Heart left ventricle (tissue), 16 donors: ENCODE data around the gene SASH3. TPM values are rescaled to one million over a fixed set of nuclear protein-coding genes. Genes with fewer than 3 reads are reported as not detected.
A peak's percentile ranks its signal among the peaks of the same experiment; 100 is the strongest.

Source experiments
- ATAC-seq, 4 donors: fragments of 200-7000 bp; cut with Tn5 transposase; one replicate each; pipeline ENCODE4 v1.9.1; 2020 to 2022; ENCODE audit warnings: moderate library complexity in 4 of 4, mild to moderate bottlenecking in 3 of 4, moderate number of reproducible peaks in 1 of 4
- DNase-seq, 5 donors: peaks; one replicate each; pipeline ENCODE4 v3.0.0-alpha.2; 2020
- H3K27ac ChIP-seq, 12 donors: fragments of 200-600 bp; sonication (generic) in 4 of 12; one replicate each; pipeline versions ENCODE4 v1.5.0 to v1.8.0; 2016 to 2022; ENCODE audit warnings: mild to moderate bottlenecking in 2 of 12
- H3K27me3 ChIP-seq, 9 donors: fragments of 200-600 bp; sonication (generic) in 2 of 9; one replicate each; pipeline versions ENCODE4 v1.5.1 to v1.8.0; 2016 to 2022; ENCODE audit warnings: mild to moderate bottlenecking in 3 of 9
- H3K36me3 ChIP-seq, 9 donors: fragments of 200-600 bp; sonication (generic) in 2 of 9; one replicate each; pipeline versions ENCODE4 v1.5.0 to v1.8.0; 2018 to 2022; ENCODE audit warnings: mild to moderate bottlenecking in 2 of 9
- H3K4me1 ChIP-seq, 12 donors: fragments of 200-600 bp; sonication (generic) in 4 of 12; one replicate each; pipeline versions ENCODE4 v1.5.0 to v1.8.0; 2016 to 2022; ENCODE audit warnings: mild to moderate bottlenecking in 3 of 12
- H3K4me3 ChIP-seq, 12 donors: fragments of 200-600 bp; sonication (generic) in 4 of 12; one replicate each; pipeline versions ENCODE4 v1.5.0 to v1.8.0; 2017 to 2022; ENCODE audit warnings: mild to moderate bottlenecking in 9 of 12, moderate library complexity in 4 of 12
- H3K9me3 ChIP-seq, 12 donors: fragments of 200-600 bp; sonication (generic) in 4 of 12; one replicate each; pipeline versions ENCODE4 v1.5.0 to v1.8.0; 2016 to 2022; ENCODE audit warnings: mild to moderate bottlenecking in 1 of 12
- POLR2A ChIP-seq, 2 donors: fragments of 450-650 bp; IDR thresholded peaks; one replicate each; pipeline ENCODE4 v1.6.1; 2017; ENCODE audit warnings: antibody characterized with exemption in 2 of 2, mild to moderate bottlenecking in 2 of 2, moderate library complexity in 2 of 2
- WGBS, 4 donors: extraction: QIAGEN DNeasy Blood & Tissue Kit in 2 of 4; methylation state at CpG; one replicate each; pipeline versions ENCODE4 v1.1.5 to v1.1.7; 2013 to 2018; 5-methylcytosine and 5-hydroxymethylcytosine counted together
- intact Hi-C, 10 donors: fragments of 100-400 bp; cut with DNase I; formaldehyde crosslinking; loops; one replicate each; pipeline versions ENCODE4 v1.11.1 to v1.14.2; 2022
- polyA plus RNA-seq, 2 donors: library from polyadenylated mRNA; stranded (reverse); fragments of 200-250 nt; gene quantifications; one replicate each; pipeline ENCODE4 v1.2.3, GENCODE V29; 2013
- total RNA-seq, 9 donors: library from RNA; depleted of rRNA in 2 of 9; stranded (reverse); fragments of >200 nt in 2 of 9; fragmentation: NEBNext Ultra II Directional in 3 of 9; extraction: Animal tissue kit (Norgen Biotek cat#: 25700) in 3 of 9; gene quantifications; one replicate each; pipeline versions ENCODE4 v1.1.0 to v1.2.4, GENCODE V29; 2016 to 2023
- TF ChIP-seq, protein P1 (sequence below), 12 donors: fragments of 200-600 bp; sonication (generic) in 4 of 12; IDR thresholded peaks; one replicate each; pipeline versions ENCODE4 v1.5.0 to v1.8.0; 2018 to 2022; ENCODE audit warnings: antibody characterized with exemption in 12 of 12, mild to moderate bottlenecking in 5 of 12
- donor health status: ischemic (EF 13 %, LVEDD 7.1; RV severe dilation, severe dysfunction).
- donor health status: healthy with polysubstance abuse.
- donor health status: DM: no; HTN: yes; CAD: no.
- donor health status: DM: no; HTN: no; CAD: no.
- donor health status: ischemic (EF 25% LVEDD 6.9; RV normal size, moderate dysfunction).
- donor health status: ischemic (EF 25% LVEDD 5.7; RV mildly dilated, moderate dysfunction).
- donor health status: healthy.
- donor health status: DM: yes; HTN: yes; CAD: no.
- donor health status: ischemic (EF 35%, LVEDD 5.7; RV mildly dilated, moderate dysfunction).
- donor health status: nonischemic (EF 11% LVEDD 7.7; RV severe dilation, severe dysfunction).
- donor health status: DM: yes; HTN: yes; CAD: no.
- donor health status: PGD.
- donor health status: ischemic (EF 29% LVEDD 5.4; RV normal size, mild dysfunction).
- donor health status: nonischemic (EF 23%, LVEDD 6.1; RV moderate dilation, normal function).

Gene SASH3
- total and polyA plus RNA-seq, 11 donors, result 0.61 to 27.8 (median 1.6) TPM

DNA sequence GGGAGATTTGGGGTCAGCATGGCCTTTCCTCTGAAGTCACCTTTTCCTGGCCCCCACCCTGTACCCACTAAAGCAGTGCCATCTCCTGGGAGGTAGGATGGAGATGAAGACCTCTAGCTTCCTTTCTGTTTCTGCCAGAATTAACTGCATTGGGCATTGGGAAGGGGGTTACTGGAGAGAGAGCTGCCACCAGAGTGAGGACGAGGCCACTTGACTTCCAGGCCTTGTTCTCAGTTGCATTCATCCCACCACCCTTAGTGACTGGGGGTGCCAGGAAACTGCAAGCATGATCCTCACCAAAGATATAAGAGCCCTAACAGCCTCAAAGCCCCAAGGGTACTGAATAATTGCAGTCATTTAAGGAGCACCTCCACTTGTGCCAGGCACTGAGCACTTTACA, 15.8 kb downstream of the SASH3 start:
- Histone ChIP-seq H3K27me3 (peaks cover 0 to 1% (median 0%) of the 10 kb centered on the region in 9 donors), H3K9me3 (no peaks in the 10 kb centered on the region), H3K4me3 (no peak overlapping the region), H3K4me1 (no peaks in the 10 kb centered on the region), H3K27ac (no peak overlapping the region), H3K36me3 (peaks cover 0 to 28% (median 0%) of the 10 kb centered on the region in 9 donors)
- WGBS, 4 donors, result 60 to 100% (median 88%) methylated on average over 1 of the region's 1 CpG
- DNase-seq (no peak), ATAC-seq (no peak)
- TF ChIP-seq, protein P1, sequence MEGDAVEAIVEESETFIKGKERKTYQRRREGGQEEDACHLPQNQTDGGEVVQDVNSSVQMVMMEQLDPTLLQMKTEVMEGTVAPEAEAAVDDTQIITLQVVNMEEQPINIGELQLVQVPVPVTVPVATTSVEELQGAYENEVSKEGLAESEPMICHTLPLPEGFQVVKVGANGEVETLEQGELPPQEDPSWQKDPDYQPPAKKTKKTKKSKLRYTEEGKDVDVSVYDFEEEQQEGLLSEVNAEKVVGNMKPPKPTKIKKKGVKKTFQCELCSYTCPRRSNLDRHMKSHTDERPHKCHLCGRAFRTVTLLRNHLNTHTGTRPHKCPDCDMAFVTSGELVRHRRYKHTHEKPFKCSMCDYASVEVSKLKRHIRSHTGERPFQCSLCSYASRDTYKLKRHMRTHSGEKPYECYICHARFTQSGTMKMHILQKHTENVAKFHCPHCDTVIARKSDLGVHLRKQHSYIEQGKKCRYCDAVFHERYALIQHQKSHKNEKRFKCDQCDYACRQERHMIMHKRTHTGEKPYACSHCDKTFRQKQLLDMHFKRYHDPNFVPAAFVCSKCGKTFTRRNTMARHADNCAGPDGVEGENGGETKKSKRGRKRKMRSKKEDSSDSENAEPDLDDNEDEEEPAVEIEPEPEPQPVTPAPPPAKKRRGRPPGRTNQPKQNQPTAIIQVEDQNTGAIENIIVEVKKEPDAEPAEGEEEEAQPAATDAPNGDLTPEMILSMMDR (IDR thresholded peaks at IDR 0.05), result no peak
- no peak for TF ChIP-seq POLR2A (IDR thresholded peaks at IDR 0.05)
- intact Hi-C loops, result no loop called here

DNA sequence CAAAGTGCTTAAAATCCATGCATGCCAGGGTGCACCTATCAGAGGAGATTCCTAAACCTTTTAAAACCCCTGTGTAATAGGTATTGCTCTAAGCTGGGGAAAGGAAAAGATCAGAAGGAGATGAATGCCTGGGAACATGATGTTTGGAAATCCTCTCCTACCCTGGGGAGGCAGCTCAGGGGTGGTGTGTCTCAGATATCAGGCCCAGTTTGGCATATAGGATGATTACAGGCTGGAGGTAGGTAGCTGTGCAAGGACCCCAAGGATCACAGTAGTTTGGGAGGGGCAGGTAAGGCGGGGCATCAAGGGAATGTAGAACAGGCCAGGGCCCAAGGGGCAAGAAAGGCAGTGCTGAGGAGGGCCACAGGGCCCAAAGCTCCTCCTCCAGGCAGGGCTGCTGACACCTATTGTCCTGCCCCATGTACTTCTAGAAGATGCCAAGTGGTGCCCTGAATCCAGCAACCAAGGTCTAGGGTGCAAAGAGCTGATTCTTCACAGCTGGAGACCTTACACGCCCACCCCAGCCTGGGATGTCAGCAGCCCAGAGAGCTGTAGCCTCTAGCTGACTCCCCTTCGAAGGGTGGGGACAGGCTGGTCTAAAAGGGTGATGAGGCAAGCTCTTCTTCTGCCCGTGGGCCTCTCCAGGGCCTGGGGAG, 17.6 kb downstream of the SASH3 start:
- DNase-seq (no peak), ATAC-seq (no peak)
- peaks cover 0 to 6% (median 0%) of the 10 kb centered on the region in 9 donors for H3K27me3 ChIP-seq
- H3K9me3 ChIP-seq, result no peaks in the 10 kb centered on the region
- intact Hi-C loops, result no loop called here
- WGBS, 4 donors, result 73 to 98% (median 91%) methylated on average over 2 to 4 of the region's 4 CpGs
- H3K4me3 ChIP-seq, result no peak overlapping the region
- peaks cover 0 to 19% (median 0%) of the 10 kb centered on the region in 9 donors for H3K36me3 ChIP-seq
- no peak overlapping the region for H3K27ac ChIP-seq
- H3K4me1 ChIP-seq, result no peaks in the 10 kb centered on the region
- TF ChIP-seq, protein P1 (IDR thresholded peaks at IDR 0.05), result no peak
- TF ChIP-seq POLR2A (IDR thresholded peaks at IDR 0.05), result no peak

DNA sequence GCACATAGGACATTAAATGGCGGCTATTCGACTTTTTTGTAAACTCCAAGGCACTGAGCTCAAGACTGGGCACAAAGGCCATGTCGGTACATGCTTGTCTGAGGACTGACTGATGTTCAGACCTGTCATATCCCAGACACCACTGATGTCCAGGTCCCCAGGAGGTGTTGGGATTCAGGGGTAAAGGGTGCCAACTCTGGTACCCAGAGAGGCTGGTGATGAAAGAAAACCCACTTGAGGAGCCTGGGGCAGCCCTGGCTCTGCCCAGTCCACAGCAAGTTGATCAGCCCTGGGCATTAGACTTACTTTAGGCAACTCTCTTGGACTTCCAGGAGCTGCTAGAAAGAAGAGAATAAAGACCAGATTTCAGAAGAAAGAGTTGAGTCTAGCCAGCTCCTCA, 18.7 kb downstream of the SASH3 start:
- ATAC-seq, result peak in 1 of 4 donors; percentile 13
- Histone ChIP-seq H3K27me3 (peaks cover 0 to 6% (median 0%) of the 10 kb centered on the region in 9 donors), H3K27ac (no peak overlapping the region), H3K9me3 (no peaks in the 10 kb centered on the region), H3K4me3 (no peak overlapping the region), H3K36me3 (peaks cover 0 to 8% (median 0%) of the 10 kb centered on the region in 9 donors), H3K4me1 (no peaks in the 10 kb centered on the region)
- TF ChIP-seq, protein P1 (IDR thresholded peaks at IDR 0.05), result no peak
- no peak for TF ChIP-seq POLR2A (IDR thresholded peaks at IDR 0.05)
- DNase-seq, result no peak
- intact Hi-C loops, result no loop called here
- 83 to 98% (median 90%) methylated on average over 3 of the region's 3 CpGs for whole genome bisulfite sequencing, 4 donors

DNA sequence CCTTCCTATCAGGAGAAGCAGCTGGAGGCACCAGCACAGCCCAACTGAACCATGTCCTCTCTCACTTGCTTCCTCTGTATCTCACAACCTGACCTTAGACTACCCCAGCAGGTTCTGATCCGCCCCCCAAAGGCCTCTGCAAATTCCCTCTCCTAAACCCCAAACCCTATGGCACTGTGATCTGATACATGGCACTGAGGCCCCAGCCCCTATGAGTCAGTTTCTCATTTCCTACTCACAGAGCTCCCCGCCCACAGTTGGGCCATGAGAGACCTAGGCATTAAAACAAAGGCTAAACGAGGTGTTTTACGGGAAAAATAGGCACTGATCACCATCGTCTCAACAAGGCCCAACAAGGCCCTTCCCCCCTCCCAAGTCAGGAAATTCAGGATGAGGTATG, 19.1 kb downstream of the SASH3 start:
- H3K27me3 ChIP-seq, result peaks cover 0 to 6% (median 0%) of the 10 kb centered on the region in 9 donors
- H3K27ac ChIP-seq, result no peak overlapping the region
- 68 to 89% (median 83%) methylated on average over 5 of the region's 5 CpGs for WGBS, 4 donors
- no peak for TF ChIP-seq POLR2A (IDR thresholded peaks at IDR 0.05)
- TF ChIP-seq, protein P1 (IDR thresholded peaks at IDR 0.05), result no peak
- ATAC-seq (no peak), DNase-seq (no peak)
- H3K4me1 ChIP-seq, result no peaks in the 10 kb centered on the region
- H3K9me3 ChIP-seq, result no peaks in the 10 kb centered on the region
- H3K36me3 ChIP-seq, result peaks cover 0 to 4% (median 0%) of the 10 kb centered on the region in 9 donors
- H3K4me3 ChIP-seq, result no peak overlapping the region
- intact Hi-C loops, result no loop called here
